Raji (cell line): ENCODE data around the gene ADCY5.

Source experiments
- POLR2A ChIP-seq: IDR thresholded peaks from 2 replicates; pipeline ENCODE4 v1.6.1; 2011; ENCODE audit warnings: low read depth, low read length, control low read depth; ENCODE audit not compliant: insufficient read depth

ADCY5 gene

DNA sequence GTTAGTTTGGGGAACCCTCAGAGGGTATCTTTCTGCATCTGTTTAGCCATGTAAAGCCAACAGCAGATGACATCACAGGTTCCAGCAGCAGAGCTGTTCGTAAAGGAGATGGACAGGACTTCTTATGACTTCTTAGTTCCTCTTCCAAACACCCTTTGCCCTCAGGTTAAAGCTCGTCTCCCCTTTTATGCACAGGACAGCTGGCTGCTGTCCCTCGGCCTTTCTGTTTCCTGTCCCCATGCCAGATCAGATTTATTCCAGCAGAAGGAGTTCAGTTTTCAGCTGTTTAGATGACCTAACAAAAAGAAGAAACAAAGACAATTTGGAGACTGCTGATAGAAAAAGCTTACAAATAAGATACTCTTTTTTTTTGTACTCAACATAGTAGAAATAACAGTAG is 202.0 kb downstream of the ADCY5 start:
- TF ChIP-seq POLR2A, result no peak

DNA sequence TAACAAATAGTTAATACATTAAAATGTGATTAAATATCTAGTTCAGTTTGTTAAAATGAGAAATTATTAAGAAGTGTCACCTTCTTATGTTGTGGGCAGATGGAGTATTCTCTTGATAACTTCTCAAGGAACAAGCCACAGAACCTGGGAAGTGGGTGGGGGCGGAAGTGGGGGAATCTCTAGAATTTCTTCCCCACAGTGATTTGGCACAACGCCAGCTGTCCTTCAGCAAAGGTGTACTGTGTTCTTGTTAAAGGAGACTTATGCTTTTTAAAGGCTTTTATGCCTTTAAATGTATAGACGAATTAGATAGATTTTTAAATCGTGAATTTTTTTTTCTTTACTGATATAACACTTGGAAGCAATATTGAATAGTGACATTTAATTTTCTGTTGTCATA is 204.8 kb downstream of the ADCY5 start:
- TF ChIP-seq POLR2A, result no peak

DNA sequence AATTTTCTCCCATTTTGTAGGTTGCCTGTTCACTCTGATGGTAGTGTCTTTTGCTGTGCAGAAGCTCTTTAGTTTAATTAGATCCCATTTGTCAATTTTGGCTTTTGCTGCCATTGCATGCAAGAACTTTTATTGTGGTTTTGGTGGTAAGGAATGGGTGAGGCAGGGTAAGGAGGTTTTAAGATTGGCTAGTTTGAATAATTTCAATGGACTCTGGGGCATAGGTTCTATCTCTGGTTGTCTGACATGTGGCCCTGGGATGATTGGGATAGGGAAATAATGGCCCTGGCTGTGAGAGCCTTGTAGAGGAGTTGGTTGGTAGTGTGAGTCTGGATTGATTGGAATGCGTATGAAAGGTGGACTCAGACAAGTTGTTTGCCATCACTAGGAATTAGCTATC is 209.1 kb downstream of the ADCY5 start:
- TF ChIP-seq POLR2A, result no peak

DNA sequence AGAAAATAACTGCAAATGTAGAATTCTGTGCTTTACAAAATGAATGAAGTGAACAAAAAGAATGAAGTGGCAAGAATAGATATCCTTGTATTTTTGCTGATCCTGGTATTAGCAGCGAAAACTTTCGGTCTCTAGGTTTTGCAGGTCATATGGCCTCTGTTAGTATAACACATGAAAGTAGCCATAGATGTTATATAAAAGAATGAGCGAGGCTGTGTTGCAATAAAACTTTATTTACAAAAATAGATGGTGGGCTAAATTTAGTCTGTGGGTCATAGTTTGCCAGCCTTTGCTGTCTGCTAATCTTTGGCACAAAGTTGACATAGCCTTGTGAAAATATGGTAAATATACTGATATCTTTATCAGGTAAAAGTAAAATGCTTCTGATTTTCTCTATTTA is 212.0 kb downstream of the ADCY5 start:
- no peak for TF ChIP-seq POLR2A
